Activated CD4-positive, alpha-beta T cell treated with anti-CD3 and anti-CD28 coated beads for 36 hours (primary cell): Measurements from ENCODE around the gene TNF. TPM values are rescaled to one million over a fixed set of nuclear protein-coding genes. Genes with fewer than 3 reads are reported as not detected.

Source experiments
- ATAC-seq: fragments of 200-7000 bp; cut with Tn5 transposase; one replicate; pipeline ENCODE4 v1.10.0; 2021; ENCODE audit warnings: mild to moderate bottlenecking, moderate library complexity
- CTCF ChIA-PET: fragments of 350-600 bp; sonication (Branson Sonifier 250); formaldehyde crosslinking; loops from one replicate; lab custom pipeline; 2021; ENCODE audit warnings: antibody characterized with exemption; lab: Charles Lee
- POLR2A ChIA-PET: fragments of 350-600 bp; sonication (Branson Sonifier 250); formaldehyde crosslinking; loops from one replicate; lab custom pipeline; 2021; ENCODE audit warnings: antibody characterized with exemption, inconsistent platforms; lab: Charles Lee
- DNase-seq: peaks from one replicate; pipeline ENCODE4 v3.0.0-alpha.2; 2020
- H3K27ac Mint-ChIP-seq: one replicate; pipeline ENCODE4 v1.8.0; 2021; ENCODE audit warnings: mixed read lengths
- H3K27me3 Mint-ChIP-seq: one replicate; pipeline ENCODE4 v1.8.0; 2021; ENCODE audit warnings: mixed read lengths
- H3K36me3 Mint-ChIP-seq: one replicate; pipeline ENCODE4 v1.8.0; 2021; ENCODE audit warnings: low read depth, mixed read lengths
- H3K4me1 Mint-ChIP-seq: one replicate; pipeline ENCODE4 v1.8.0; 2021; ENCODE audit warnings: mixed read lengths
- H3K4me3 Mint-ChIP-seq: one replicate; pipeline ENCODE4 v1.8.0; 2021; ENCODE audit warnings: mild to moderate bottlenecking, moderate library complexity, mixed read lengths
- H3K9me3 Mint-ChIP-seq: one replicate; pipeline ENCODE4 v1.8.0; 2021; ENCODE audit warnings: low read depth, mixed read lengths
- intact Hi-C, 2 experiments: fragments of 100-400 bp; cut with DNase I in 1 of 2; cut with micrococcal nuclease in 1 of 2; formaldehyde crosslinking; loops; one replicate each; pipeline versions ENCODE4 v1.14.2 to v1.15.1; 2022 to 2024; cut with DNase I, micrococcal nuclease
- total RNA-seq, 2 experiments: library from RNA; stranded (reverse); gene quantifications; one replicate each; pipeline ENCODE4 v1.2.3, GENCODE V29; 2021

Gene TNF
- total RNA-seq, 2 experiments from 2014 or later: 82.3 to 93.3 TPM

GRCh38 chr6:31557443-31558317 lies 17.7 kb upstream of the TNF start:
- no peak for ATAC-seq
- no peak for DNase-seq
- peak overlapping the region; percentile 77 for H3K27ac Mint-ChIP-seq
- peaks cover 72% of the 10 kb centered on the region for H3K4me1 Mint-ChIP-seq
- no peaks in the 10 kb centered on the region for H3K9me3 Mint-ChIP-seq
- no peaks in the 10 kb centered on the region for H3K27me3 Mint-ChIP-seq
- CTCF ChIA-PET: interaction anchor here (1.2 to 7.2 kb wide), 5 partner anchors 9 to 39 kb away, joined by 3 to 101 read pairs (median 16); partner anchors contain the start of genes DDX39B, NCR3, NFKBIL1 and TNF
- POLR2A ChIA-PET: interaction anchor here (0.7 to 4.3 kb wide), 4 partner anchors 10 to 35 kb away, joined by 3 to 43 read pairs (median 8); partner anchors contain the start of genes NCR3, NFKBIL1 and TNF
- intact Hi-C loops: loop anchor here in 1 of 2 experiments (2.0 kb wide), 1 partner anchor 15 kb away; the partner anchor contains the start of gene LTA
- H3K36me3 Mint-ChIP-seq: peaks cover 40% of the 10 kb centered on the region
- H3K4me3 Mint-ChIP-seq: peak overlapping the region; percentile 66

GRCh38 chr6:31558318-31558625 lies 17.1 kb upstream of the TNF start:
- no peak for ATAC-seq
- POLR2A ChIA-PET: interaction anchor here (1.5 to 4.3 kb wide), 6 partner anchors 10 to 28 kb away, joined by 3 to 43 read pairs (median 12); partner anchors contain the start of genes LTA, NFKBIL1 and TNF
- no peak for DNase-seq
- H3K9me3 Mint-ChIP-seq: no peaks in the 10 kb centered on the region
- intact Hi-C loops: loop anchor here in 1 of 2 experiments (2.0 kb wide), 1 partner anchor 15 kb away; the partner anchor contains the start of gene LTA
- CTCF ChIA-PET: interaction anchor here (0.6 to 7.2 kb wide), 7 partner anchors 10 to 38 kb away, joined by 3 to 101 read pairs (median 13); partner anchors contain the start of genes DDX39B, LTB, NCR3 and NFKBIL1
- peak overlapping the region; percentile 66 for H3K4me3 Mint-ChIP-seq
- H3K27me3 Mint-ChIP-seq: no peaks in the 10 kb centered on the region
- H3K27ac Mint-ChIP-seq: peak overlapping the region; percentile 92
- H3K4me1 Mint-ChIP-seq: peaks cover 75% of the 10 kb centered on the region
- H3K36me3 Mint-ChIP-seq: peaks cover 41% of the 10 kb centered on the region

GRCh38 chr6:31558631-31559500 lies 16.5 kb upstream of the TNF start:
- peaks cover 2% of the 10 kb centered on the region for H3K27me3 Mint-ChIP-seq
- DNase-seq (peak; percentile 82), ATAC-seq (peak; percentile 47)
- H3K4me3 Mint-ChIP-seq: peak overlapping the region; percentile 66
- CTCF ChIA-PET: interaction anchor here (0.6 to 7.2 kb wide), 13 partner anchors 8 to 55 kb away, joined by 3 to 101 read pairs (median 6); partner anchors contain the start of genes DDX39B, LTB, NCR3 and NFKBIL1
- peak overlapping the region; percentile 92 for H3K27ac Mint-ChIP-seq
- H3K4me1 Mint-ChIP-seq: peaks cover 81% of the 10 kb centered on the region
- H3K9me3 Mint-ChIP-seq: no peaks in the 10 kb centered on the region
- POLR2A ChIA-PET: interaction anchor here (0.6 to 4.3 kb wide), 10 partner anchors 8 to 342 kb away, joined by 3 to 43 read pairs (median 4); partner anchors contain the start of genes LTA, NFKBIL1 and TNF
- intact Hi-C loops: loop anchor here (1.0 to 2.0 kb wide), 2 partner anchors 9 to 14 kb away; partner anchors contain the start of gene LTA (in 1 of the 2)
- peaks cover 44% of the 10 kb centered on the region for H3K36me3 Mint-ChIP-seq

- Mint-ChIP-seq H3K4me3 (peak overlapping the region; percentile 66), H3K27ac (peak overlapping the region; percentile 92), H3K36me3 (peaks cover 45% of the 10 kb centered on the region), H3K4me1 (peaks cover 79% of the 10 kb centered on the region), H3K9me3 (no peaks in the 10 kb centered on the region), H3K27me3 (peaks cover 3% of the 10 kb centered on the region)
- ChIA-PET CTCF (interaction anchor here (0.6 to 7.2 kb wide), 14 partner anchors 9 to 881 kb away, joined by 3 to 101 read pairs (median 6); partner anchors contain the start of genes LTB, NCR3, NFKBIL1 and TNF), POLR2A (interaction anchor here (0.7 to 4.3 kb wide), 8 partner anchors 8 to 341 kb away, joined by 3 to 43 read pairs (median 6); partner anchors contain the start of genes LTA, NFKBIL1 and TNF)
- ATAC-seq (peak; percentile 50), DNase-seq (no peak)
- intact Hi-C loops: loop anchor here (1.0 to 2.0 kb wide), 2 partner anchors 9 to 13 kb away; partner anchors contain the start of gene LTA (in 1 of the 2)
Observed at GRCh38 chr6:31559606-31559957, 15.8 kb upstream of the TNF start.

- ChIA-PET POLR2A (interaction anchor here (1.1 to 4.3 kb wide), 5 partner anchors 8 to 20 kb away, joined by 4 to 43 read pairs (median 15); partner anchors contain the start of genes LTA and TNF), CTCF (interaction anchor here (0.5 to 7.2 kb wide), 16 partner anchors 8 to 881 kb away, joined by 3 to 101 read pairs (median 4); partner anchors contain the start of genes LST1, NCR3, NEU1 and NFKBIL1)
- Mint-ChIP-seq H3K27ac (peak overlapping the region; percentile 92), H3K4me1 (peaks cover 81% of the 10 kb centered on the region), H3K9me3 (no peaks in the 10 kb centered on the region), H3K4me3 (peak overlapping the region; percentile 66), H3K27me3 (peaks cover 3% of the 10 kb centered on the region), H3K36me3 (peaks cover 45% of the 10 kb centered on the region)
- ATAC-seq (peak; percentile 72), DNase-seq (peak; percentile 80)
- intact Hi-C loops: loop anchor here (1.0 to 2.0 kb wide), 3 partner anchors 8 to 15 kb away; partner anchors contain the start of genes LTA (in 1 of the 2) and TNF (in 1 of the 2)
Observed at GRCh38 chr6:31559958-31560696, 15.2 kb upstream of the TNF start.

GRCh38 chr6:31560697-31561058 lies 14.7 kb upstream of the TNF start:
- Mint-ChIP-seq H3K36me3 (peaks cover 50% of the 10 kb centered on the region), H3K27me3 (peaks cover 3% of the 10 kb centered on the region), H3K4me1 (peaks cover 85% of the 10 kb centered on the region), H3K27ac (peak overlapping the region; percentile 92), H3K9me3 (no peaks in the 10 kb centered on the region), H3K4me3 (peak overlapping the region; percentile 66)
- no peak for ATAC-seq
- intact Hi-C loops: loop anchor here (1.0 kb wide), 2 partner anchors 8 to 15 kb away; partner anchors contain the start of gene TNF (in 1 of the 2)
- CTCF ChIA-PET: interaction anchor here (0.6 to 7.2 kb wide), 10 partner anchors 14 to 302 kb away, joined by 3 to 101 read pairs (median 4); partner anchors contain the start of genes LST1, NCR3, NEU1 and TNF
- no peak for DNase-seq
- POLR2A ChIA-PET: interaction anchor here (2.2 to 4.3 kb wide), 2 partner anchors 7 to 16 kb away, joined by 18 to 43 read pairs; partner anchors contain the start of gene TNF

- peak; percentile 13 for ATAC-seq
Observed at GRCh38 chr6:31567531-31568370, 7.6 kb upstream of the TNF start.

GRCh38 chr6:31568537-31568961 lies 6.8 kb upstream of the TNF start:
- H3K36me3 Mint-ChIP-seq: peaks cover 21% of the 10 kb centered on the region
- DNase-seq (peak; percentile 83), ATAC-seq (peak; percentile 60)
- CTCF ChIA-PET: interaction anchor here (0.9 to 28.5 kb wide), 10 partner anchors 10 to 371 kb away, joined by 3 to 873 read pairs (median 5); partner anchors contain the start of genes ATP6V1G2, DDX39B, LST1 and LTB
- H3K4me1 Mint-ChIP-seq: peaks cover 86% of the 10 kb centered on the region
- H3K4me3 Mint-ChIP-seq: peak overlapping the region; percentile 58
- no peaks in the 10 kb centered on the region for H3K9me3 Mint-ChIP-seq
- peak overlapping the region; percentile 89 for H3K27ac Mint-ChIP-seq
- intact Hi-C loops: loop anchor here (1.0 kb wide), 3 partner anchors 8 to 11 kb away; no protein-coding TSS in a partner anchor
- H3K27me3 Mint-ChIP-seq: peaks cover 3% of the 10 kb centered on the region
- POLR2A ChIA-PET: interaction anchor here (0.6 to 1.8 kb wide), 9 partner anchors 9 to 365 kb away, joined by 3 to 18 read pairs (median 4); partner anchors contain the start of genes GPANK1 and NCR3

More at GRCh38 chr6:31567531-31568370, 7.6 kb upstream of the TNF start:
- Mint-ChIP-seq H3K36me3 (peaks cover 18% of the 10 kb centered on the region), H3K9me3 (no peaks in the 10 kb centered on the region), H3K4me1 (peaks cover 85% of the 10 kb centered on the region), H3K4me3 (peak overlapping the region; percentile 58), H3K27me3 (peaks cover 3% of the 10 kb centered on the region), H3K27ac (peak overlapping the region; percentile 89)
- intact Hi-C loops: loop anchor here (1.0 kb wide), 3 partner anchors 7 to 12 kb away; no protein-coding TSS in a partner anchor
- DNase-seq: peak; percentile 46
- POLR2A ChIA-PET: interaction anchor here (0.6 to 1.8 kb wide), 8 partner anchors 8 to 97 kb away, joined by 3 to 18 read pairs (median 4); partner anchors contain the start of genes GPANK1 and NCR3
- CTCF ChIA-PET: interaction anchor here (0.9 to 28.5 kb wide), 10 partner anchors 9 to 370 kb away, joined by 3 to 873 read pairs (median 5); partner anchors contain the start of genes ATP6V1G2, DDX39B, LST1 and LTB
